H9 (cell line): ENCODE results near the gene RFNG. TPM values are rescaled to one million over a fixed set of nuclear protein-coding genes. Genes with fewer than 3 reads are reported as not detected.

Experiments
- DNase-seq: peaks from one replicate; pipeline ENCODE4 v3.0.0-alpha.2; 2017
- H2AFZ ChIP-seq: one replicate; pipeline ENCODE4 v1.6.1; 2013; ENCODE audit warnings: mild to moderate bottlenecking, low read length, control low read depth, moderate library complexity
- H2AK5ac ChIP-seq: 2 replicates; pipeline ENCODE4 v1.6.1; 2013; ENCODE audit warnings: low read length, control low read depth, mixed read lengths; ENCODE audit not compliant: insufficient read length
- H2BK120ac ChIP-seq: one replicate; pipeline ENCODE4 v1.6.1; 2013; ENCODE audit warnings: low read depth, mild to moderate bottlenecking, low read length, control low read depth, inconsistent platforms; ENCODE audit not compliant: poor library complexity, severe bottlenecking
- H2BK12ac ChIP-seq: 2 replicates; pipeline ENCODE4 v1.6.1; 2013; ENCODE audit warnings: low read length, control low read depth, mixed read lengths, low read depth; ENCODE audit not compliant: insufficient read length
- H2BK15ac ChIP-seq: 2 replicates; pipeline ENCODE4 v1.6.1; 2013; ENCODE audit warnings: low read depth, low read length, control low read depth
- H2BK20ac ChIP-seq: one replicate; pipeline ENCODE4 v1.6.1; 2013; ENCODE audit warnings: low read depth, mild to moderate bottlenecking, low read length, control low read depth, inconsistent platforms; ENCODE audit not compliant: poor library complexity, severe bottlenecking
- H2BK5ac ChIP-seq: 2 replicates; pipeline ENCODE4 v1.6.1; 2013; ENCODE audit warnings: low read length, control low read depth, mixed read lengths; ENCODE audit not compliant: insufficient read length
- H3K14ac ChIP-seq: 2 replicates; pipeline ENCODE4 v1.6.1; 2013; ENCODE audit warnings: low read length, control low read depth; ENCODE audit not compliant: insufficient read depth
- H3K18ac ChIP-seq: 2 replicates; pipeline ENCODE4 v1.6.1; 2013; ENCODE audit warnings: low read depth, mild to moderate bottlenecking, mixed read lengths, low read length, control low read depth; ENCODE audit not compliant: insufficient read length
- H3K23ac ChIP-seq: 2 replicates; pipeline ENCODE4 v1.6.1; 2013; ENCODE audit warnings: low read length, control low read depth, mixed read lengths, low read depth; ENCODE audit not compliant: insufficient read length
- H3K23me2 ChIP-seq: 2 replicates; pipeline ENCODE4 v1.6.1; 2013; ENCODE audit warnings: low read depth, mild to moderate bottlenecking, mixed read lengths, low read length, control low read depth; ENCODE audit not compliant: insufficient read length, poor library complexity, severe bottlenecking
- H3K27ac ChIP-seq: 2 replicates; pipeline ENCODE4 v1.5.1; 2013; ENCODE audit warnings: low read length, control low read depth, mixed read lengths, low read depth; ENCODE audit not compliant: insufficient read length
- H3K27me3 ChIP-seq: 2 replicates; pipeline ENCODE4 v1.6.1; 2013; ENCODE audit warnings: low read length, control low read depth, inconsistent platforms; ENCODE audit not compliant: insufficient read depth
- H3K4ac ChIP-seq: 2 replicates; pipeline ENCODE4 v1.6.1; 2013; ENCODE audit warnings: low read depth, mild to moderate bottlenecking, control low read depth, inconsistent platforms, low read length, moderate library complexity
- H3K4me1 ChIP-seq: 2 replicates; pipeline ENCODE4 v1.6.1; 2013; ENCODE audit warnings: low read length, control low read depth, inconsistent platforms; ENCODE audit not compliant: insufficient read depth
- H3K4me2 ChIP-seq: 2 replicates; pipeline ENCODE4 v1.6.1; 2013; ENCODE audit warnings: low read length, control low read depth, mixed read lengths; ENCODE audit not compliant: insufficient read length, insufficient read depth
- H3K56ac ChIP-seq: 2 replicates; pipeline ENCODE4 v1.6.1; 2013; ENCODE audit warnings: low read depth, mild to moderate bottlenecking, mixed read lengths, low read length, control low read depth; ENCODE audit not compliant: insufficient read length
- H3K79me1 ChIP-seq: 2 replicates; pipeline ENCODE4 v1.6.1; 2013; ENCODE audit warnings: low read depth, mild to moderate bottlenecking, moderate library complexity, low read length, control low read depth, inconsistent platforms; ENCODE audit not compliant: insufficient read depth, poor library complexity, severe bottlenecking
- H3K79me2 ChIP-seq: 2 replicates; pipeline ENCODE4 v1.6.1; 2013; ENCODE audit warnings: low read length, control low read depth, inconsistent platforms; ENCODE audit not compliant: insufficient read depth
- H3K9ac ChIP-seq: 2 replicates; pipeline ENCODE4 v1.6.1; 2013; ENCODE audit warnings: low read length, control low read depth, mixed read lengths; ENCODE audit not compliant: insufficient read length; ENCODE audit errors: extremely low read depth
- H3K9me3 ChIP-seq: one replicate; pipeline ENCODE4 v1.6.1; 2013; ENCODE audit warnings: low read depth, low read length, inconsistent platforms; ENCODE audit not compliant: control insufficient read depth
- H3T11ph ChIP-seq: one replicate; pipeline ENCODE4 v1.6.1; 2013; ENCODE audit warnings: mild to moderate bottlenecking, low read length, control low read depth, inconsistent platforms
- H4K20me1 ChIP-seq: one replicate; pipeline ENCODE4 v1.6.1; 2013; ENCODE audit not compliant: control insufficient read depth, insufficient read length, insufficient read depth
- H4K5ac ChIP-seq: 2 replicates; pipeline ENCODE4 v1.6.1; 2013; ENCODE audit warnings: low read depth, mild to moderate bottlenecking, mixed read lengths, low read length, control low read depth; ENCODE audit not compliant: insufficient read length
- H4K8ac ChIP-seq: replicated peaks from 2 replicates; pipeline ENCODE4 v1.6.1; 2013; ENCODE audit warnings: low read length, control low read depth, mixed read lengths, low read depth; ENCODE audit not compliant: insufficient read length
- H4K91ac ChIP-seq: 2 replicates; pipeline ENCODE4 v1.6.1; 2013; ENCODE audit warnings: low read depth, mild to moderate bottlenecking, moderate library complexity, mixed read lengths, low read length, control low read depth; ENCODE audit not compliant: insufficient read length
- H3K27ac Mint-ChIP-seq, 3 experiments: 2 replicates in 2 of 3; 3 replicates in 1 of 3; pipeline ENCODE4 v1.8.0; 2020 to 2021; ENCODE audit warnings: mixed read lengths in 3 of 3, mild to moderate bottlenecking in 1 of 3, moderate library complexity in 1 of 3
- H3K27me3 Mint-ChIP-seq: 2 replicates; pipeline ENCODE4 v1.8.0; 2021; ENCODE audit warnings: low read depth, mild to moderate bottlenecking, moderate library complexity, mixed read lengths
- H3K36me3 Mint-ChIP-seq, 3 experiments: 2 replicates in 2 of 3; 3 replicates in 1 of 3; pipeline ENCODE4 v1.8.0; 2020 to 2021; ENCODE audit warnings: low read depth in 3 of 3, mixed read lengths in 3 of 3; ENCODE audit not compliant: insufficient read depth in 1 of 3
- H3K4me1 Mint-ChIP-seq, 2 experiments: 2 replicates each; pipeline ENCODE4 v1.8.0; 2020; ENCODE audit warnings: mixed read lengths in 2 of 2
- H3K4me3 Mint-ChIP-seq, 2 experiments: 2 replicates in 1 of 2; 3 replicates in 1 of 2; pipeline ENCODE4 v1.8.0; 2020 to 2021; ENCODE audit warnings: mild to moderate bottlenecking in 2 of 2, mixed read lengths in 2 of 2, moderate library complexity in 1 of 2
- H3K9me3 Mint-ChIP-seq, 2 experiments: 2 replicates in 1 of 2; 3 replicates in 1 of 2; pipeline ENCODE4 v1.8.0; 2020; ENCODE audit warnings: mild to moderate bottlenecking in 2 of 2, mixed read lengths in 2 of 2, moderate library complexity in 1 of 2
- CTCF ChIP-seq: fragments of 200-600 bp; sonication (generic); conservative IDR thresholded peaks from 3 replicates; pipeline ENCODE4 v1.8.0; 2021; ENCODE audit warnings: antibody characterized with exemption, mild to moderate bottlenecking
- WGBS: extraction: QIAGEN DNeasy Blood & Tissue Kit; methylation state at CpG from one replicate; pipeline ENCODE4 v1.1.7; 2013; ENCODE audit warnings: missing lambda C conversion rate, low lambda C conversion rate, mixed read lengths; ENCODE audit not compliant: insufficient read length; ENCODE audit errors: extremely low coverage; 5-methylcytosine and 5-hydroxymethylcytosine counted together
- total RNA-seq: library from RNA; stranded (reverse); gene quantifications from 2 replicates; pipeline ENCODE4 v1.2.1, GENCODE V29; 2021

The RFNG gene
- total RNA-seq, 1 experiment from 2014 or later, result 34.0 TPM

GRCh38 chr17:82047914-82048570, 3.6 kb downstream of the RFNG start:
- H3K4me3 Mint-ChIP-seq, result no peak overlapping the region
- Histone ChIP-seq H3T11ph (no peak overlapping the region), H4K20me1 (no peaks in the 10 kb centered on the region), H3K9ac (no peak overlapping the region), H3K79me2 (no peaks in the 10 kb centered on the region), H2BK120ac (no peak overlapping the region), H4K5ac (no peak overlapping the region), H4K8ac (no peak overlapping the region), H2BK15ac (no peak overlapping the region), H3K56ac (no peak overlapping the region), H2BK20ac (no peak overlapping the region), H3K27ac (no peak overlapping the region), H3K18ac (no peak overlapping the region), H2BK12ac (no peak overlapping the region), H2AK5ac (no peak overlapping the region), H3K9me3 (no peaks in the 10 kb centered on the region), H3K4ac (no peak overlapping the region), H3K23me2 (no peaks in the 10 kb centered on the region), H3K23ac (no peak overlapping the region), H2BK5ac (no peak overlapping the region), H3K14ac (no peak overlapping the region), H4K91ac (no peak overlapping the region), H3K27me3 (no peaks in the 10 kb centered on the region), H3K4me2 (no peak overlapping the region), H3K4me1 (no peaks in the 10 kb centered on the region; the same call in 1 of the 2 replicates), H2AFZ (no peak overlapping the region), H3K79me1 (peaks cover 2% of the 10 kb centered on the region)
- peak overlapping the region in 1 of 3 experiments; percentile 49; a peak in 2 of 7 replicates for H3K27ac Mint-ChIP-seq
- DNase-seq, result no peak
- H3K27me3 Mint-ChIP-seq, result no peaks in the 10 kb centered on the region; the same call in 1 of the 2 replicates
- H3K9me3 Mint-ChIP-seq, result no peaks in the 10 kb centered on the region
- peaks cover 6 to 23% (median 21%) of the 10 kb centered on the region in 3 experiments; a peak in 6 of 7 replicates for H3K36me3 Mint-ChIP-seq
- WGBS, result no CpG with 5 or more reads among the region's 25 CpGs
- no peak for TF ChIP-seq CTCF
- H3K4me1 Mint-ChIP-seq, result peaks cover 5 to 17% of the 10 kb centered on the region in 2 experiments; a peak in 2 of 4 replicates
